Neural cell (in vitro differentiated cells): Measurements from ENCODE around the gene SLC38A3. TPM values are rescaled to one million over a fixed set of nuclear protein-coding genes. Genes with fewer than 3 reads are reported as not detected.

ENCODE experiments used
- H2AFZ ChIP-seq: fragments of 200-600, 300-800 bp; sonication (generic), shearing (Covaris generic); 2 replicates; pipeline ENCODE4 v1.6.0; 2014; ENCODE audit warnings: low read depth, mild to moderate bottlenecking, antibody characterized with exemption, low read length, moderate library complexity
- H3F3A ChIP-seq: fragments of 200-600 bp; shearing (Covaris generic); 2 replicates; pipeline ENCODE4 v1.6.1; 2016; ENCODE audit warnings: mild to moderate bottlenecking, moderate library complexity, mixed read lengths, antibody characterized with exemption, low read length; ENCODE audit not compliant: insufficient read depth, poor library complexity, severe bottlenecking
- H3K27ac ChIP-seq: fragments of 200-600, 300-800 bp; sonication (generic), shearing (Covaris generic); 2 replicates; pipeline ENCODE4 v1.5.1; 2014; ENCODE audit warnings: mild to moderate bottlenecking, low read length, moderate library complexity
- H3K27me3 ChIP-seq: fragments of 300-800, 200-600 bp; sonication (generic), shearing (Covaris generic); 2 replicates; pipeline ENCODE4 v1.6.0; 2014; ENCODE audit warnings: mild to moderate bottlenecking, low read depth, low read length, moderate library complexity; ENCODE audit not compliant: insufficient read depth
- H3K36me3 ChIP-seq: fragments of 300-800, 200-600 bp; sonication (generic), shearing (Covaris generic); 2 replicates; pipeline ENCODE4 v1.5.1; 2014; ENCODE audit warnings: mild to moderate bottlenecking, antibody characterized with exemption, low read length, moderate library complexity; ENCODE audit not compliant: insufficient read depth
- H3K4me2 ChIP-seq: fragments of 300-800, 200-600 bp; sonication (generic), shearing (Covaris generic); 2 replicates; pipeline ENCODE4 v1.6.0; 2014; ENCODE audit warnings: mild to moderate bottlenecking, low read length
- H3K4me3 ChIP-seq: fragments of 300-800, 200-600 bp; sonication (generic), shearing (Covaris generic); 2 replicates; pipeline ENCODE4 v1.5.1; 2014; ENCODE audit warnings: mild to moderate bottlenecking, low read length, moderate library complexity
- H3K79me2 ChIP-seq: fragments of 200-600 bp; shearing (Covaris generic); replicated peaks from 2 replicates; pipeline ENCODE4 v1.6.0; 2014; ENCODE audit warnings: mild to moderate bottlenecking, low read length, moderate library complexity; ENCODE audit not compliant: insufficient read depth
- H3K9ac ChIP-seq: fragments of 300-800, 200-600 bp; sonication (generic), shearing (Covaris generic); 2 replicates; pipeline ENCODE4 v1.6.1; 2016; ENCODE audit warnings: mild to moderate bottlenecking, low read length, mixed read lengths
- H3K9me2 ChIP-seq: fragments of 200-600 bp; shearing (Covaris generic); 2 replicates; pipeline ENCODE4 v1.6.1; 2016; ENCODE audit warnings: mild to moderate bottlenecking, low read length, mixed read lengths; ENCODE audit not compliant: insufficient read depth
- H3K9me3 ChIP-seq: fragments of 200-600, 300-800 bp; sonication (generic), shearing (Covaris generic); 2 replicates; pipeline ENCODE4 v1.6.1; 2016; ENCODE audit warnings: mild to moderate bottlenecking, mixed run types, low read length, moderate library complexity, mixed read lengths
- H4K20me1 ChIP-seq: fragments of 200-600 bp; shearing (Covaris generic); 2 replicates; pipeline ENCODE4 v1.6.1; 2016; ENCODE audit warnings: mild to moderate bottlenecking, mixed run types; ENCODE audit not compliant: insufficient read depth
- EP300 ChIP-seq: fragments of 450-650 bp; conservative IDR thresholded peaks from 2 replicates; pipeline ENCODE4 v1.6.1; 2014; ENCODE audit warnings: antibody characterized with exemption, mild to moderate bottlenecking, moderate library complexity; ENCODE audit not compliant: poor library complexity, severe bottlenecking
- EZH2 ChIP-seq: fragments of 200-600, 300-800 bp; shearing (Covaris generic), sonication (generic); IDR thresholded peaks from 2 replicates; pipeline ENCODE4 v1.6.1; 2014; ENCODE audit warnings: antibody characterized with exemption, low read length, borderline replicate concordance, mild to moderate bottlenecking; ENCODE audit not compliant: insufficient read depth, poor library complexity, severe bottlenecking
- MXI1 ChIP-seq: fragments of 450-650 bp; conservative IDR thresholded peaks from 2 replicates; pipeline ENCODE4 v1.6.1; 2014; ENCODE audit warnings: antibody characterized with exemption, mild to moderate bottlenecking; ENCODE audit not compliant: poor library complexity, severe bottlenecking
- POLR2AphosphoS5 ChIP-seq: IDR thresholded peaks from 2 replicates; pipeline ENCODE4 v1.6.1; 2012
- RAD21 ChIP-seq: fragments of 450-650 bp; conservative IDR thresholded peaks from 2 replicates; pipeline ENCODE4 v1.6.1; 2014; ENCODE audit warnings: antibody characterized with exemption, mild to moderate bottlenecking, moderate library complexity
- SMC3 ChIP-seq: fragments of 450-650 bp; conservative IDR thresholded peaks from 2 replicates; pipeline ENCODE4 v1.6.1; 2014; ENCODE audit warnings: antibody characterized with exemption, mild to moderate bottlenecking, moderate library complexity; ENCODE audit not compliant: poor library complexity
- TAF1 ChIP-seq: IDR thresholded peaks from 2 replicates; pipeline ENCODE4 v1.6.1; 2012; ENCODE audit warnings: low read depth
- polyA plus RNA-seq: library from polyadenylated mRNA; depleted of rRNA; stranded (reverse); fragments of >200 nt; gene quantifications from 2 replicates; pipeline ENCODE4 v1.2.3, GENCODE V29; 2014
- TF ChIP-seq, protein P1 (sequence below): IDR thresholded peaks from 2 replicates; pipeline ENCODE4 v1.6.1; 2012; ENCODE audit warnings: borderline replicate concordance
- TF ChIP-seq, protein P2 (sequence below): fragments of 450-650 bp; IDR thresholded peaks from 2 replicates; pipeline ENCODE4 v1.5.1; 2014; ENCODE audit warnings: antibody characterized with exemption, mild to moderate bottlenecking, moderate library complexity; ENCODE audit not compliant: poor library complexity, severe bottlenecking

The SLC38A3 gene
- polyA plus RNA-seq, 1 donor from 2014 or later = not detected

DNA sequence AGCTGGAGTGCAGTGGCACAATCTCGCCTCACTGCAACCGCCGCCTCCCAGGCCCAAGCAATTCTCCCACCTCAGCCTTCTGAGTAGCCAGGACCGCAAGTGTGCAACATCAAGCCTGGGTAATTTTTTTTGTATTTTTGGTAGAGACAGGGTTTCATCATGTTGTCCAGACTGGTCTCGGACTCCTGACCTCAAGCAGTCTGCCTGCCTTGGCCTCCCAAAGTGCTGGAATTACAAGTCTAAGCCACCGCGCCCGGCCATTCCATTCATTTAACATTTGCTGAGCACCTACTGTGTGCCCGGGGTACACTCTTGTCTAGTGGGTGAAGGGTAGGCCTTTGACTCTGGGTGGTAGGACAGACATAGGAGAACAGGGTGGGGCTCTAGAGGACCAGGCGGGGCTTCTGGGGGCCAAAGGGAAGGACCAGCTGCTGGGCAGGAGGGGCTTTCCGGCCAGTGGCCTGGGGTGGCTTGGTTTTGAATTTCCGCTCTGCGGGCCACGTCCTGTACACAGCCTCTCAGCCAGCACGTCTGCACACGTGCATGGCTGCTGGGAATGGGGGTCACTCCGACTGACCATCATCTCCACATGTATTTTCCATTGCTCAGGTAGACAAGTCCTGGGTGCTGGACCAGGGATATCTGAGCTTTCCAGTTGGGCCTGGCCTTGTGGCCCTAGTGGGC is 2.4 kb downstream of the SLC38A3 start:
- no peaks in the 10 kb centered on the region for H4K20me1 ChIP-seq
- TF ChIP-seq SMC3 (no peak), MXI1 (no peak)

DNA sequence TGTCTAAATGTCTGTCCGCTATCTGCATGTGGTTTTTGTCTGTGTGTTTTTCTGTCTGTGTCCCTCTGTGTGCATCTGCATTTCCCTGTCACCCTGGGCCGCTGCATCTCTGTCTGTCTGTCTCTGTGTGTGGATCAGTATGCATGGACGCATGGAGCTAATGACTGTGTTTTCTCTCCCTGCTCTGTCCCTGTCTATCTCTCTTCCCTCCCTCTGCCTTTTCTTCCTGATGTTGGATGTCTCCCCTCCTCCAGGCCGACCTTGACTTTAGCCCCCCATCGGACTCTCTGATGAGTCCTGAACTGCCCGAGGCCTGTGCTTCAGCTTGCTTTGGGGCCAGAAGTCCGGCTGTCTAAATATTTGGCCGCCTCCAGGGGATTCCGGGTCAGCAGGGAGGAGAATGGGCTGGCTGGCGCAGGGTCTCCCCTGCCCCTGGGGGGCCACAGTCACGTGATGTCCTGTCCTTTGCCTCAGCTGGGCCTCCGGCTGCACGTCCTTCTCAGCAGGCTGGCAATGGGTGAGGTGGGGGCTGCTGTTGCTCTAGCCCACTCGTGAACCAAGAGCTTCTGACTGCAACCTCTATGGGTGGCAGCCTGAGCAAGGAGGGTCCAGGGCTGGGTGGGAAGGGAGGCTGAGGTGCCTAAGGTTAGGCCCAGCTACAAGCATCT is 3.7 kb downstream of the SLC38A3 start:
- no peaks in the 10 kb centered on the region for H3F3A ChIP-seq
- no peaks in the 10 kb centered on the region for H3K9me3 ChIP-seq
- no peaks in the 10 kb centered on the region for H3K79me2 ChIP-seq
- H4K20me1 ChIP-seq = no peaks in the 10 kb centered on the region
- H3K36me3 ChIP-seq = no peaks in the 10 kb centered on the region
- no peak for TF ChIP-seq SMC3
- TF ChIP-seq EZH2 = no peak
- TF ChIP-seq POLR2AphosphoS5 = no peak
- no peak for TF ChIP-seq EP300
- TF ChIP-seq MXI1 = no peak
- TF ChIP-seq TAF1 = no peak
- TF ChIP-seq RAD21 = no peak
- TF ChIP-seq, protein P1, sequence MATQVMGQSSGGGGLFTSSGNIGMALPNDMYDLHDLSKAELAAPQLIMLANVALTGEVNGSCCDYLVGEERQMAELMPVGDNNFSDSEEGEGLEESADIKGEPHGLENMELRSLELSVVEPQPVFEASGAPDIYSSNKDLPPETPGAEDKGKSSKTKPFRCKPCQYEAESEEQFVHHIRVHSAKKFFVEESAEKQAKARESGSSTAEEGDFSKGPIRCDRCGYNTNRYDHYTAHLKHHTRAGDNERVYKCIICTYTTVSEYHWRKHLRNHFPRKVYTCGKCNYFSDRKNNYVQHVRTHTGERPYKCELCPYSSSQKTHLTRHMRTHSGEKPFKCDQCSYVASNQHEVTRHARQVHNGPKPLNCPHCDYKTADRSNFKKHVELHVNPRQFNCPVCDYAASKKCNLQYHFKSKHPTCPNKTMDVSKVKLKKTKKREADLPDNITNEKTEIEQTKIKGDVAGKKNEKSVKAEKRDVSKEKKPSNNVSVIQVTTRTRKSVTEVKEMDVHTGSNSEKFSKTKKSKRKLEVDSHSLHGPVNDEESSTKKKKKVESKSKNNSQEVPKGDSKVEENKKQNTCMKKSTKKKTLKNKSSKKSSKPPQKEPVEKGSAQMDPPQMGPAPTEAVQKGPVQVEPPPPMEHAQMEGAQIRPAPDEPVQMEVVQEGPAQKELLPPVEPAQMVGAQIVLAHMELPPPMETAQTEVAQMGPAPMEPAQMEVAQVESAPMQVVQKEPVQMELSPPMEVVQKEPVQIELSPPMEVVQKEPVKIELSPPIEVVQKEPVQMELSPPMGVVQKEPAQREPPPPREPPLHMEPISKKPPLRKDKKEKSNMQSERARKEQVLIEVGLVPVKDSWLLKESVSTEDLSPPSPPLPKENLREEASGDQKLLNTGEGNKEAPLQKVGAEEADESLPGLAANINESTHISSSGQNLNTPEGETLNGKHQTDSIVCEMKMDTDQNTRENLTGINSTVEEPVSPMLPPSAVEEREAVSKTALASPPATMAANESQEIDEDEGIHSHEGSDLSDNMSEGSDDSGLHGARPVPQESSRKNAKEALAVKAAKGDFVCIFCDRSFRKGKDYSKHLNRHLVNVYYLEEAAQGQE = no peak
- TF ChIP-seq, protein P2, sequence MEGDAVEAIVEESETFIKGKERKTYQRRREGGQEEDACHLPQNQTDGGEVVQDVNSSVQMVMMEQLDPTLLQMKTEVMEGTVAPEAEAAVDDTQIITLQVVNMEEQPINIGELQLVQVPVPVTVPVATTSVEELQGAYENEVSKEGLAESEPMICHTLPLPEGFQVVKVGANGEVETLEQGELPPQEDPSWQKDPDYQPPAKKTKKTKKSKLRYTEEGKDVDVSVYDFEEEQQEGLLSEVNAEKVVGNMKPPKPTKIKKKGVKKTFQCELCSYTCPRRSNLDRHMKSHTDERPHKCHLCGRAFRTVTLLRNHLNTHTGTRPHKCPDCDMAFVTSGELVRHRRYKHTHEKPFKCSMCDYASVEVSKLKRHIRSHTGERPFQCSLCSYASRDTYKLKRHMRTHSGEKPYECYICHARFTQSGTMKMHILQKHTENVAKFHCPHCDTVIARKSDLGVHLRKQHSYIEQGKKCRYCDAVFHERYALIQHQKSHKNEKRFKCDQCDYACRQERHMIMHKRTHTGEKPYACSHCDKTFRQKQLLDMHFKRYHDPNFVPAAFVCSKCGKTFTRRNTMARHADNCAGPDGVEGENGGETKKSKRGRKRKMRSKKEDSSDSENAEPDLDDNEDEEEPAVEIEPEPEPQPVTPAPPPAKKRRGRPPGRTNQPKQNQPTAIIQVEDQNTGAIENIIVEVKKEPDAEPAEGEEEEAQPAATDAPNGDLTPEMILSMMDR = no peak
- no peak overlapping the region for H3K4me2 ChIP-seq
- H3K9me2 ChIP-seq = no peaks in the 10 kb centered on the region
- H3K27ac ChIP-seq = no peak overlapping the region
- H2AFZ ChIP-seq = no peak overlapping the region
- H3K27me3 ChIP-seq = peaks cover 20% of the 10 kb centered on the region
- no peak overlapping the region for H3K4me3 ChIP-seq
- H3K9ac ChIP-seq = no peak overlapping the region

More for the DNA sequence above, 2.4 kb downstream of the SLC38A3 start:
- no peak overlapping the region for H3K4me3 ChIP-seq
- H2AFZ ChIP-seq = no peak overlapping the region
- no peaks in the 10 kb centered on the region for H3K9me3 ChIP-seq
- no peaks in the 10 kb centered on the region for H3K9me2 ChIP-seq
- no peak overlapping the region for H3K9ac ChIP-seq
- no peak overlapping the region for H3K4me2 ChIP-seq
- H3K79me2 ChIP-seq = no peaks in the 10 kb centered on the region
- H3K36me3 ChIP-seq = no peaks in the 10 kb centered on the region
- H3K27ac ChIP-seq = no peak overlapping the region
- no peaks in the 10 kb centered on the region for H3F3A ChIP-seq
- peaks cover 20% of the 10 kb centered on the region for H3K27me3 ChIP-seq
